Caco-2 (cell line): ENCODE results near the gene TTC7B. TPM values are rescaled to one million over a fixed set of nuclear protein-coding genes. Genes with fewer than 3 reads are reported as not detected.
A peak's percentile ranks its signal among the peaks of the same experiment; 100 is the strongest.

Experiments used
- BruUV-seq: library from RNA; stranded (reverse); fragments of 400-500 nt; replicated peaks from 2 replicates; lab custom pipeline; 2021; lab: Mats Ljungman, UMichigan
- CTCF ChIA-PET: fragments of 300-600 bp; sonication (Branson Sonifier 250); formaldehyde crosslinking; loops from one replicate; lab custom pipeline; 2022; ENCODE audit warnings: antibody characterized with exemption; lab: Charles Lee
- POLR2A ChIA-PET: fragments of 300-600 bp; sonication (Branson Sonifier 250); formaldehyde crosslinking; loops from one replicate; lab custom pipeline; 2022; ENCODE audit warnings: antibody characterized with exemption; lab: Charles Lee
- DNase-seq, 2 experiments: peaks; one replicate each; pipeline versions ENCODE4 v3.0.0 to v3.0.0-alpha.2; 2020 to 2022
- H3K27me3 ChIP-seq: replicated peaks from 2 replicates; pipeline ENCODE4 v1.6.0; 2011; ENCODE audit warnings: low read length; ENCODE audit not compliant: control insufficient read depth, insufficient read depth
- H3K36me3 ChIP-seq: 2 replicates; pipeline ENCODE4 v1.5.1; 2011; ENCODE audit warnings: low read length; ENCODE audit not compliant: control insufficient read depth, insufficient read depth
- H3K4me1 ChIP-seq: fragments of 250-450 bp; sonication (Bioruptor Pico); 2 replicates; pipeline ENCODE4 v1.5.1; 2020; ENCODE audit warnings: mild to moderate bottlenecking
- H3K4me3 ChIP-seq: 2 replicates; pipeline ENCODE4 v1.5.1; 2011; ENCODE audit warnings: low read depth, mild to moderate bottlenecking, control low read depth, low read length
- H3K9me3 ChIP-seq: fragments of 250-450 bp; sonication (Bioruptor Pico); 2 replicates; pipeline ENCODE4 v1.5.1; 2020; ENCODE audit warnings: mild to moderate bottlenecking, moderate library complexity
- H3K27ac Mint-ChIP-seq: one replicate; pipeline ENCODE4 v1.8.0; 2022; ENCODE audit warnings: mixed read lengths; ENCODE audit not compliant: unreplicated experiment
- H3K27me3 Mint-ChIP-seq: one replicate; pipeline ENCODE4 v1.8.0; 2022; ENCODE audit warnings: mixed read lengths; ENCODE audit not compliant: insufficient read depth, unreplicated experiment
- H3K36me3 Mint-ChIP-seq: one replicate; pipeline ENCODE4 v1.8.0; 2022; ENCODE audit warnings: mild to moderate bottlenecking, mixed read lengths; ENCODE audit not compliant: insufficient read depth, unreplicated experiment
- H3K4me1 Mint-ChIP-seq: one replicate; pipeline ENCODE4 v1.8.0; 2022; ENCODE audit warnings: low read depth, mixed read lengths; ENCODE audit not compliant: unreplicated experiment
- H3K4me3 Mint-ChIP-seq: one replicate; pipeline ENCODE4 v1.8.0; 2022; ENCODE audit warnings: mild to moderate bottlenecking, moderate library complexity, mixed read lengths; ENCODE audit not compliant: unreplicated experiment
- H3K9me3 Mint-ChIP-seq: one replicate; pipeline ENCODE4 v1.8.0; 2022; ENCODE audit warnings: mixed read lengths; ENCODE audit not compliant: unreplicated experiment
- intact Hi-C: fragments of 100-400 bp; cut with micrococcal nuclease; formaldehyde crosslinking; loops from one replicate; pipeline ENCODE4 v1.10.0; 2022; ENCODE audit not compliant: unreplicated experiment
- total RNA-seq: library from RNA; stranded (reverse); gene quantifications from 2 replicates; pipeline ENCODE4 v1.2.3, GENCODE V29; 2022
- TF ChIP-seq, protein P1 (sequence below), 2 experiments: fragments of 200-600 bp in 1 of 2; IDR thresholded peaks; 1 replicate in 1 of 2; 2 replicates in 1 of 2; pipeline versions ENCODE4 v1.5.1 to v1.8.0; 2011 to 2022; ENCODE audit warnings: antibody characterized with exemption in 1 of 2, control low read depth in 1 of 2, inconsistent platforms in 1 of 2, low read depth in 1 of 2, low read length in 1 of 2, mild to moderate bottlenecking in 1 of 2, moderate library complexity in 1 of 2; ENCODE audit not compliant: insufficient read depth in 1 of 2, severe bottlenecking in 1 of 2, unreplicated experiment in 1 of 2

TTC7B gene
- total RNA-seq, 1 experiment from 2014 or later = 28.5 TPM

DNA sequence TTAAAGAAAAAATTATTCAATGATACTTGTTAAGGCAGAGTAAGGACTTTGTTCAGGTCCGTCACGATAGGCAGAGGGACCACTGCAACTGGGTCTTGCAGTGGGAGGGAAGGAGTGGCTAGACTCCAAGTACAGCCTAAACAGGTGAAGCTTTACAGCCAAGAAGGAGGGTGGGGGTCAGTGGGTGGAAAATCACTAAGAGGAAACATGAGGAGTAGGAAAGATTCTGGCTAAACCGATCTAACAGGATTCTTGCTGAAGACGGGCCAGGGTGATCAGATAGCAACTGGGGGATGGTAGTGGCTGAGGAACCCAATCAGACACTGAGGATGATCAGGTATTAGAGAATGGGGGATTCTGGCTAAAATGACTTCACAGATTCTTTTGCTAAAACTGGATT, 100.2 kb downstream of the TTC7B start:
- peak overlapping the region; percentile 76 for H3K27ac Mint-ChIP-seq
- H3K36me3 Mint-ChIP-seq = peaks cover 5% of the 10 kb centered on the region
- intact Hi-C loops = no loop called here
- H3K27me3 ChIP-seq = no peaks in the 10 kb centered on the region
- no peaks in the 10 kb centered on the region for H3K36me3 ChIP-seq
- H3K9me3 ChIP-seq = no peaks in the 10 kb centered on the region
- CTCF ChIA-PET = no interaction called here
- H3K9me3 Mint-ChIP-seq = no peaks in the 10 kb centered on the region
- H3K4me3 ChIP-seq = no peak overlapping the region
- H3K27me3 Mint-ChIP-seq = no peaks in the 10 kb centered on the region
- H3K4me1 Mint-ChIP-seq = peaks cover 31% of the 10 kb centered on the region
- POLR2A ChIA-PET = no interaction called here
- peaks cover 16% of the 10 kb centered on the region for H3K4me1 ChIP-seq
- no TSS peak for BruUV-seq
- DNase-seq = peak; percentile 61 to 67
- TF ChIP-seq, protein P1, sequence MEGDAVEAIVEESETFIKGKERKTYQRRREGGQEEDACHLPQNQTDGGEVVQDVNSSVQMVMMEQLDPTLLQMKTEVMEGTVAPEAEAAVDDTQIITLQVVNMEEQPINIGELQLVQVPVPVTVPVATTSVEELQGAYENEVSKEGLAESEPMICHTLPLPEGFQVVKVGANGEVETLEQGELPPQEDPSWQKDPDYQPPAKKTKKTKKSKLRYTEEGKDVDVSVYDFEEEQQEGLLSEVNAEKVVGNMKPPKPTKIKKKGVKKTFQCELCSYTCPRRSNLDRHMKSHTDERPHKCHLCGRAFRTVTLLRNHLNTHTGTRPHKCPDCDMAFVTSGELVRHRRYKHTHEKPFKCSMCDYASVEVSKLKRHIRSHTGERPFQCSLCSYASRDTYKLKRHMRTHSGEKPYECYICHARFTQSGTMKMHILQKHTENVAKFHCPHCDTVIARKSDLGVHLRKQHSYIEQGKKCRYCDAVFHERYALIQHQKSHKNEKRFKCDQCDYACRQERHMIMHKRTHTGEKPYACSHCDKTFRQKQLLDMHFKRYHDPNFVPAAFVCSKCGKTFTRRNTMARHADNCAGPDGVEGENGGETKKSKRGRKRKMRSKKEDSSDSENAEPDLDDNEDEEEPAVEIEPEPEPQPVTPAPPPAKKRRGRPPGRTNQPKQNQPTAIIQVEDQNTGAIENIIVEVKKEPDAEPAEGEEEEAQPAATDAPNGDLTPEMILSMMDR (IDR thresholded peaks at IDR 0.05; ENCODE audit: insufficient read depth in 1 of 2, low read depth in 1 of 2, low read length in 1 of 2, severe bottlenecking in 1 of 2, unreplicated experiment in 1 of 2) = no peak
- H3K4me3 Mint-ChIP-seq = peak overlapping the region; percentile 4

DNA sequence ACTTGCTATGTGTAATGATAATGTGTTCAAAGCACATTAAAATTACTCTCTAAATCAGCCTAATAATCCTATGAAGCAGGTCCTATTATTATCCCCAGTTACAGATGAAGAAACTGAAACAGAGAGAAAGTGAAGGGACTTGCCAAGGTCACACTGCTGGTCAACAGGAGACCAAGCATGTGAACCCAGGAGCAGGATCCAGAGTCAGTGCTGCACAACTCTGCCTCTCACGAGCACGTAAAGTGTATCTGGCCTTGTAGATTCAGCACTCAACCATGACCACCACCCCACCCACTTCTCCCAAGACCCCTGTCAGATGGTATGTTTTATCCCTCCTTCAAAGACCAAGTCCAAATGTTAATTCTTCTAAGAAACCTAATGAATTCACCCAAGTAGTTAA, 100.7 kb downstream of the TTC7B start:
- DNase-seq = no peak
- H3K27ac Mint-ChIP-seq = peak overlapping the region; percentile 76
- no peaks in the 10 kb centered on the region for H3K27me3 ChIP-seq
- H3K9me3 Mint-ChIP-seq = no peaks in the 10 kb centered on the region
- POLR2A ChIA-PET = no interaction called here
- intact Hi-C loops = no loop called here
- no peak overlapping the region for H3K4me3 ChIP-seq
- peaks cover 5% of the 10 kb centered on the region for H3K36me3 Mint-ChIP-seq
- no TSS peak for BruUV-seq
- no peaks in the 10 kb centered on the region for H3K36me3 ChIP-seq
- H3K9me3 ChIP-seq = no peaks in the 10 kb centered on the region
- TF ChIP-seq, protein P1 (IDR thresholded peaks at IDR 0.05; ENCODE audit: insufficient read depth in 1 of 2, low read depth in 1 of 2, low read length in 1 of 2, severe bottlenecking in 1 of 2, unreplicated experiment in 1 of 2) = no peak
- CTCF ChIA-PET = no interaction called here
- peaks cover 16% of the 10 kb centered on the region for H3K4me1 ChIP-seq
- H3K27me3 Mint-ChIP-seq = no peaks in the 10 kb centered on the region
- H3K4me1 Mint-ChIP-seq = peaks cover 31% of the 10 kb centered on the region
- peak overlapping the region; percentile 4 for H3K4me3 Mint-ChIP-seq

DNA sequence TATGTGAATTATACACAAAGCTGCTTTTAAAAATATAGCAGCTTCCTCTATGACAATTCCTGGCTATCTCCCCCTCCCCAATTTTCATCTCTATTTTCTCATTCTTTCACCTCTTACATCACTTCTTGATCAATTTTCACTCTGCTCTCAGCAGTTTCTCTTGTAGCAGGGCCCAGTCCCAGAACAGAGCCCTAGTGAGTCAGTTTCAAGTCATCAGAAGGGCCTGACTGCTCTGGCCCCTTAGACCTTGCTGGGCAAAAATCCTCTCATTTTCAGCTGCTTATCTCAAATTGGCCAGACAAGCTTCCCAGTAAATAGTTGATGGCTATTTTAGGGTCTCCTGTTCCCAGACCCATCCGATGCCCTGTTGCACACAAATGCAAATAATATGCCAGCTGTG, 101.4 kb downstream of the TTC7B start:
- H3K27me3 ChIP-seq = no peaks in the 10 kb centered on the region
- no peaks in the 10 kb centered on the region for H3K36me3 ChIP-seq
- H3K4me1 ChIP-seq = peaks cover 16% of the 10 kb centered on the region
- Mint-ChIP-seq H3K27me3 (no peaks in the 10 kb centered on the region), H3K36me3 (peaks cover 5% of the 10 kb centered on the region), H3K9me3 (no peaks in the 10 kb centered on the region), H3K4me3 (no peak overlapping the region), H3K27ac (no peak overlapping the region), H3K4me1 (peaks cover 31% of the 10 kb centered on the region)
- ChIA-PET CTCF (no interaction called here), POLR2A (no interaction called here)
- no peak for DNase-seq
- TF ChIP-seq, protein P1 (IDR thresholded peaks at IDR 0.05; ENCODE audit: insufficient read depth in 1 of 2, low read depth in 1 of 2, low read length in 1 of 2, severe bottlenecking in 1 of 2, unreplicated experiment in 1 of 2) = no peak
- no TSS peak for BruUV-seq
- H3K4me3 ChIP-seq = no peak overlapping the region
- intact Hi-C loops = no loop called here
- H3K9me3 ChIP-seq = no peaks in the 10 kb centered on the region
